HG03280 (cell line): ENCODE results near the gene LY86.

Experiments
- ATAC-seq: cut with Tn5 transposase; IDR thresholded peaks from one replicate; pipeline ENCODE4 v1.9.1; 2021; ENCODE audit warnings: mild to moderate bottlenecking, moderate library complexity; ENCODE audit not compliant: unreplicated experiment

The LY86 gene

DNA sequence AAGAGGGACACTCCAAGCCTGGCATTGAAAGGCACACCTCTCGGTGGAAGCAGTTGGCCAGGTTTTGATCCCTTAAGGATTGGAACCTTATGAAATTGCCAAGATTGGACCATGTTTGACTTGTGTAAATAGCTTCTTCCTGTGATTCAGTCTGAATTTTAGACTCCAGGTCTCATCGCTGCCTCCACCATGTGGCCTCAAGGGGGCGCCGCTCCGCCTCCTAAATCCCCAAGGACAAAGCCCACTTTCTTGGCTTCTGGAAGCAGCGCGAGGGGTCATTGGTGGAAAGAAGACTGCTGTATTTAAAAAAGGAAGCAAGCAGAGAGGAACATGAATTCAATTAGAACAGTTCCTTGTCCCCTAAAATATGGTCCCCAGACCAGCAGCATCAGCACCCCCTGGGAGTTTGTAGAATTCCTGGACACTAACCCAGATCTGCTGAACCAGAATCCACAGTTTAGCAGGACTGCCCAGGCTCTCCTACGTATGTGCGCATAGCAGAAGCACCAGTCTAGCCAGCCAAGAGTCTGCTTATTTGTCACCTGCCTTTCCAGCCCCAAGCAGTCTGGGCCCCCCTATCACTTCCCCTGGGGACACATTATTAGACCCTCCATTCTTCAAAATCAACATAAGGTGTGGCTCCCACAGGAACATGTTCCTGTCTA is 108.5 kb downstream of the LY86 start:
- no peak for ATAC-seq

DNA sequence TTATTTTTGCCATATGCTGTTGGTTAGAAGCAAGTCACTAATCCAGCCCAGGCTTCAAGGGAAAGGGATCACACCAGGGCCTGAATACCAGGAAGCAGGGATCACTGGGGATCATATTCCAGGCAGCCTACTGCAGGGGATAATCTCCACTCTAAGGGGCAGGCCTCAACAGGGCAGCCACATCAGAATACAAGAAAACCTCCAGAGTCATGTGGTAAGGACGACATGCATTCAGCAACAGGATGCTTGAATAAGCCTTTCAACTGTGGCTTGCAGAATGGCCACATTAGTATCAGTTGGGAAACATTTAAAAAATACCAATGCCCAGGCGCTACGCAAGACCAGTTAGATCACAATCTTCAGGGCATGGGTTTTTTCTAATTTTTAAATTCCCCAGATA is 109.1 kb downstream of the LY86 start:
- ATAC-seq, result no peak

DNA sequence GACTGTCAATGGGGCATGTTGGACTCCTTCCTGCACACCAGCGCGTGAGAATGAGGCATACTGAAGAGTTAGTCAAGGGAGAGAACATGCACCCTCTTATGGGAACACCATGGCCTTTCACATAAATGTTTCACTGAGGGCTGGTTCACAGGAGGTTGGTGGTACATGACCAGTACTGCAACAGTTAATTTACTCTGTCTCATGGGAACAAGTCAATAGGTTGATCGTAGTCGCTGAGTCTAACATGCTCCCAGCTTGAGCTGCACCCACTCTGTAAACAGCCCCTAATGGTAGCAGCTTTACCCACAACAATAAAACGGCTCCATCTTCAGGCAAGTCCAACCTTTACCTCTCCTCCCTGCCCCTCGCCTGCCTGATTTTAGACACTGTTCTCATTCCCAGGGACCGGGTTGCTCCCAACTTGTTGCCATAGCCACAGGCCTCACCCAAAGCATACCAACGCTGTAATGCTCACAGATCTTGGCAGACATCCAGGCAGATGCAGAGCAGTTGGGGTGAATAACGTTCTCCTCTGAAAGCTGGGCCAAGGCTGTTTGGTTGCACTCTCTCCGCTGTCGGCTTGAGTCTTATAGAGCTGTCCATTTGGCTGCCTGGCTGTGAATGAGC is 111.3 kb downstream of the LY86 start:
- no peak for ATAC-seq

DNA sequence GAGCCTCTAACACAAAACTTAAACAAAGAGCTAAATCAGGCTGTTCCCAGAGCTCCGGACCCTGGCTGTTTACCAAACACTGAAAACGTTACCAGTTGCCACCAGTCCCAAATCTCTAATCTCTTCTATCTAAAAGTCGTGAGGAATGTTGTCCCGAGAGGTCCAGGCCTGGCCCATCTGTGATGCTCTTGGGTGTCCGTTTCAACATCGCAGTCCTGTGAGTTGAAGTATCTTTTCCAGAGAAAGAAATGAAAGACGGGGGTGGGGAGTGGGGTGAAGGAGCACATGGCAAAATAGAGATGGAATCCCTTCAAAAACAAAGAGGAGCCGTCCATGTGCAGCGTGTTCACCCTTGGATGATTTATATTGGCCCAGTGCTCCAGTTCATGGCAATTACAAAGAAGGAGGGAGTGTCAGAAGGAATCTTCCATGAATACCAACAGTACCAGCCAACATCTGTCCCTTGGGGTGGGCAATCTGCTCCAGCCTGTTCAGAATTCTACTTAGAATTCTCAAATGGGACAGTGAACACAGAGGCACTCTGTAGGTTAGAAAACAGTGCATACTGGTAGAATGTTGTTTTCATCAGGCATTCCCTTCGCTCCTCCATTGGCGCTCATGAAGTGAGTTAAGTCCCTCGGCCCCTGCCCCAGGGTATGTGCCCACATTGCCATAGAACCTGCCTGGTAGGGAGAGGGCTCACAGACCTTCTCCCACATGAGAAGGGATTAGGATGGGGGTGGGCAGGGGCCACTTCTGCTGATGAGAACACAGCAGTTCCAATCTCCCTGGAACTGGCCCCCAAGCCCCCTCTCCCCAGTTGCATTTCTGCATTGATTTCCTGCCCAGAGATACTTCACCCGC is 112.1 kb downstream of the LY86 start:
- ATAC-seq, result no peak

GRCh38 chr6:6701864-6702263 is 113.3 kb downstream of the LY86 start:
- ATAC-seq, result no peak

DNA sequence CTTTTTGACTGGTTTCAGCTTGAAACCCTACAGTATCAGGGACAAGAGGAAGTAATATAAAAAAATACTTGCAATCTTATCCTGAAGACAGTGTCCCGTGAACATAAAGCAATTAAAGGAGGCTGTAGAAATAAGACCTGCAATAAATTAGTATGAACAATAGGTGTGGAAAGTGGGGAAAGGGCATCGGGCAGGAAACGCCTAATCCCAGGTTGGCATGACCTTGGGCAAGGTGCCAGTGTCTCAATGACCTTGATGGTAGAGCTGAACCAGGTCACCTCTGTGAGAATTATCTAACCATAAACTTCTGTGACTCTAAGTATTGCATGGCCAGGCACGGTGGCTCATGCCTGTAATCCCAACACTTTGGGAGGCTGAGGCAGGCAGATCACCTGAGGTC is 115.2 kb downstream of the LY86 start:
- ATAC-seq, result no peak
